ENCODE measurements around the gene SUSD1.
A peak's percentile ranks its signal among the peaks of the same experiment; 100 is the strongest.

Gene SUSD1

GRCh38 chr9:112002131-112002846 lies 172.8 kb downstream of the SUSD1 start:
- Histone ChIP-seq H4K8ac (ENCODE audit: low read length) (no peak overlapping the region), H3K27ac (ENCODE audit: low read length, poor library complexity, severe bottlenecking) (no peak overlapping the region), H3K14ac (ENCODE audit: low read length in 2 of 2) (no peak overlapping the region), H2BK15ac (ENCODE audit: low read depth, poor library complexity, severe bottlenecking) (no peak overlapping the region), H2BK12ac (ENCODE audit: low read length in 2 of 2) (peak overlapping the region in 1 of 2 experiments; percentile 11), H3K9me3 (ENCODE audit: control insufficient read depth, low read length) (no peaks in the 10 kb centered on the region), H3K4me1 (ENCODE audit: control insufficient read depth, insufficient read depth, low read depth, low read length) (peaks cover 5% of the 10 kb centered on the region), H3K9ac (ENCODE audit: low read length) (no peak overlapping the region), H4K91ac (ENCODE audit: low read length) (no peak overlapping the region), H2AFZ (ENCODE audit: low read depth, low read length) (no peak overlapping the region), H3K4ac (ENCODE audit: low read depth in 1 of 2, low read length in 2 of 2) (no peak overlapping the region), H3K27me3 (ENCODE audit: control insufficient read depth in 1 of 2, insufficient read depth in 1 of 2, low read length in 2 of 2) (no peaks in the 10 kb centered on the region), H2BK5ac (ENCODE audit: low read depth, low read length, poor library complexity, severe bottlenecking) (no peak overlapping the region), H3K4me2 (ENCODE audit: low read length, poor library complexity, severe bottlenecking) (no peak overlapping the region), H3K23ac (ENCODE audit: low read length in 2 of 2) (no peak overlapping the region), H3K36me3 (ENCODE audit: control insufficient read depth in 1 of 2, insufficient read depth in 2 of 2, low read depth in 1 of 2, low read length in 2 of 2) (no peaks in the 10 kb centered on the region), H3K18ac (ENCODE audit: low read depth in 1 of 2, low read length in 2 of 2) (peak overlapping the region in 1 of 2 experiments; percentile 11), H2AK5ac (ENCODE audit: low read length, severe bottlenecking) (peak overlapping the region; percentile 64), H3K79me1 (replicated peaks; ENCODE audit: low read length, poor library complexity, severe bottlenecking) (no peaks in the 10 kb centered on the region), H2BK120ac (ENCODE audit: low read depth, low read length) (no peak overlapping the region), H3K4me3 (ENCODE audit: insufficient read depth in 1 of 2, low read depth in 1 of 2, low read length in 2 of 2) (no peak overlapping the region)
- 90% methylated on average over 10 of the region's 11 CpGs for WGBS
- no peak for DNase-seq

GRCh38 chr9:112000743-112001142 lies 174.4 kb downstream of the SUSD1 start:
- no peak overlapping the region for H2BK5ac ChIP-seq (ENCODE audit: low read depth, low read length, poor library complexity, severe bottlenecking)
- no peak overlapping the region for H3K4me2 ChIP-seq (ENCODE audit: low read length, poor library complexity, severe bottlenecking)
- H3K4ac ChIP-seq (ENCODE audit: low read depth in 1 of 2, low read length in 2 of 2) = no peak overlapping the region
- H4K8ac ChIP-seq (ENCODE audit: low read length) = no peak overlapping the region
- H3K14ac ChIP-seq (ENCODE audit: low read length in 2 of 2) = no peak overlapping the region
- no peaks in the 10 kb centered on the region for H3K79me1 ChIP-seq (replicated peaks; ENCODE audit: low read length, poor library complexity, severe bottlenecking)
- H2AFZ ChIP-seq (ENCODE audit: low read depth, low read length) = no peak overlapping the region
- no peak overlapping the region for H3K18ac ChIP-seq (ENCODE audit: low read depth in 1 of 2, low read length in 2 of 2)
- 76% methylated on average over 2 of the region's 3 CpGs for WGBS
- no peak overlapping the region for H3K9ac ChIP-seq (ENCODE audit: low read length)
- H3K4me3 ChIP-seq (ENCODE audit: insufficient read depth in 1 of 2, low read depth in 1 of 2, low read length in 2 of 2) = no peak overlapping the region
- H4K91ac ChIP-seq (ENCODE audit: low read length) = peak overlapping the region; percentile 11
- H2AK5ac ChIP-seq (ENCODE audit: low read length, severe bottlenecking) = no peak overlapping the region
- DNase-seq = no peak
- H2BK15ac ChIP-seq (ENCODE audit: low read depth, poor library complexity, severe bottlenecking) = no peak overlapping the region
- H3K27me3 ChIP-seq (ENCODE audit: control insufficient read depth in 1 of 2, insufficient read depth in 1 of 2, low read length in 2 of 2) = no peaks in the 10 kb centered on the region
- H2BK120ac ChIP-seq (ENCODE audit: low read depth, low read length) = no peak overlapping the region
- H3K36me3 ChIP-seq (ENCODE audit: control insufficient read depth in 1 of 2, insufficient read depth in 2 of 2, low read depth in 1 of 2, low read length in 2 of 2) = no peaks in the 10 kb centered on the region
- H2BK12ac ChIP-seq (ENCODE audit: low read length in 2 of 2) = no peak overlapping the region
- H3K4me1 ChIP-seq (ENCODE audit: control insufficient read depth, insufficient read depth, low read depth, low read length) = peaks cover 3% of the 10 kb centered on the region
- H3K23ac ChIP-seq (ENCODE audit: low read length in 2 of 2) = no peak overlapping the region
- H3K9me3 ChIP-seq (ENCODE audit: control insufficient read depth, low read length) = no peaks in the 10 kb centered on the region
- no peak overlapping the region for H3K27ac ChIP-seq (ENCODE audit: low read length, poor library complexity, severe bottlenecking)

GRCh38 chr9:111999319-111999718 lies 175.8 kb downstream of the SUSD1 start:
- Histone ChIP-seq H3K36me3 (ENCODE audit: control insufficient read depth in 1 of 2, insufficient read depth in 2 of 2, low read depth in 1 of 2, low read length in 2 of 2) (no peaks in the 10 kb centered on the region), H2BK5ac (ENCODE audit: low read depth, low read length, poor library complexity, severe bottlenecking) (no peak overlapping the region), H3K4ac (ENCODE audit: low read depth in 1 of 2, low read length in 2 of 2) (no peak overlapping the region), H3K23ac (ENCODE audit: low read length in 2 of 2) (no peak overlapping the region), H2AK5ac (ENCODE audit: low read length, severe bottlenecking) (peak overlapping the region; percentile 52), H4K8ac (ENCODE audit: low read length) (no peak overlapping the region), H3K14ac (ENCODE audit: low read length in 2 of 2) (no peak overlapping the region), H3K4me3 (ENCODE audit: insufficient read depth in 1 of 2, low read depth in 1 of 2, low read length in 2 of 2) (no peak overlapping the region), H3K4me2 (ENCODE audit: low read length, poor library complexity, severe bottlenecking) (no peak overlapping the region), H4K91ac (ENCODE audit: low read length) (no peak overlapping the region), H3K18ac (ENCODE audit: low read depth in 1 of 2, low read length in 2 of 2) (no peak overlapping the region), H3K27ac (ENCODE audit: low read length, poor library complexity, severe bottlenecking) (no peak overlapping the region), H2AFZ (ENCODE audit: low read depth, low read length) (no peak overlapping the region), H3K4me1 (ENCODE audit: control insufficient read depth, insufficient read depth, low read depth, low read length) (peaks cover 6% of the 10 kb centered on the region), H2BK12ac (ENCODE audit: low read length in 2 of 2) (no peak overlapping the region), H2BK15ac (ENCODE audit: low read depth, poor library complexity, severe bottlenecking) (no peak overlapping the region), H3K79me1 (replicated peaks; ENCODE audit: low read length, poor library complexity, severe bottlenecking) (no peaks in the 10 kb centered on the region), H2BK120ac (ENCODE audit: low read depth, low read length) (no peak overlapping the region), H3K9me3 (ENCODE audit: control insufficient read depth, low read length) (no peaks in the 10 kb centered on the region), H3K9ac (ENCODE audit: low read length) (no peak overlapping the region), H3K27me3 (ENCODE audit: control insufficient read depth in 1 of 2, insufficient read depth in 1 of 2, low read length in 2 of 2) (no peaks in the 10 kb centered on the region)
- no peak for DNase-seq
- WGBS = 100% methylated on average over 3 of the region's 3 CpGs

GRCh38 chr9:111997831-111998230 lies 177.3 kb downstream of the SUSD1 start:
- Histone ChIP-seq H3K36me3 (ENCODE audit: control insufficient read depth in 1 of 2, insufficient read depth in 2 of 2, low read depth in 1 of 2, low read length in 2 of 2) (no peaks in the 10 kb centered on the region), H4K91ac (ENCODE audit: low read length) (no peak overlapping the region), H4K8ac (ENCODE audit: low read length) (no peak overlapping the region), H3K18ac (ENCODE audit: low read depth in 1 of 2, low read length in 2 of 2) (no peak overlapping the region), H3K4ac (ENCODE audit: low read depth in 1 of 2, low read length in 2 of 2) (no peak overlapping the region), H3K4me1 (ENCODE audit: control insufficient read depth, insufficient read depth, low read depth, low read length) (peaks cover 6% of the 10 kb centered on the region), H3K9me3 (ENCODE audit: control insufficient read depth, low read length) (no peaks in the 10 kb centered on the region), H3K14ac (ENCODE audit: low read length in 2 of 2) (no peak overlapping the region), H3K79me1 (replicated peaks; ENCODE audit: low read length, poor library complexity, severe bottlenecking) (no peaks in the 10 kb centered on the region), H2AFZ (ENCODE audit: low read depth, low read length) (no peak overlapping the region), H2BK15ac (ENCODE audit: low read depth, poor library complexity, severe bottlenecking) (no peak overlapping the region), H3K9ac (ENCODE audit: low read length) (no peak overlapping the region), H2BK120ac (ENCODE audit: low read depth, low read length) (no peak overlapping the region), H2BK5ac (ENCODE audit: low read depth, low read length, poor library complexity, severe bottlenecking) (no peak overlapping the region), H2BK12ac (ENCODE audit: low read length in 2 of 2) (no peak overlapping the region), H3K4me2 (ENCODE audit: low read length, poor library complexity, severe bottlenecking) (no peak overlapping the region), H3K23ac (ENCODE audit: low read length in 2 of 2) (no peak overlapping the region), H3K27ac (ENCODE audit: low read length, poor library complexity, severe bottlenecking) (no peak overlapping the region), H2AK5ac (ENCODE audit: low read length, severe bottlenecking) (peak overlapping the region; percentile 76), H3K4me3 (ENCODE audit: insufficient read depth in 1 of 2, low read depth in 1 of 2, low read length in 2 of 2) (no peak overlapping the region), H3K27me3 (ENCODE audit: control insufficient read depth in 1 of 2, insufficient read depth in 1 of 2, low read length in 2 of 2) (no peaks in the 10 kb centered on the region)
- 95% methylated on average over 5 of the region's 5 CpGs for WGBS
- DNase-seq = no peak
